Retina (tissue), 1 donor: ENCODE results near the gene DAB2IP.
"Not testable (repeated sequence)": the region's sequence is repeated elsewhere in the genome, so short reads cannot be mapped to it uniquely, and the experiment has no call there.

Experiments used
- DNase-seq: peaks from one replicate; pipeline ENCODE4 v3.0.0-alpha.2; 2016

DAB2IP gene

DNA sequence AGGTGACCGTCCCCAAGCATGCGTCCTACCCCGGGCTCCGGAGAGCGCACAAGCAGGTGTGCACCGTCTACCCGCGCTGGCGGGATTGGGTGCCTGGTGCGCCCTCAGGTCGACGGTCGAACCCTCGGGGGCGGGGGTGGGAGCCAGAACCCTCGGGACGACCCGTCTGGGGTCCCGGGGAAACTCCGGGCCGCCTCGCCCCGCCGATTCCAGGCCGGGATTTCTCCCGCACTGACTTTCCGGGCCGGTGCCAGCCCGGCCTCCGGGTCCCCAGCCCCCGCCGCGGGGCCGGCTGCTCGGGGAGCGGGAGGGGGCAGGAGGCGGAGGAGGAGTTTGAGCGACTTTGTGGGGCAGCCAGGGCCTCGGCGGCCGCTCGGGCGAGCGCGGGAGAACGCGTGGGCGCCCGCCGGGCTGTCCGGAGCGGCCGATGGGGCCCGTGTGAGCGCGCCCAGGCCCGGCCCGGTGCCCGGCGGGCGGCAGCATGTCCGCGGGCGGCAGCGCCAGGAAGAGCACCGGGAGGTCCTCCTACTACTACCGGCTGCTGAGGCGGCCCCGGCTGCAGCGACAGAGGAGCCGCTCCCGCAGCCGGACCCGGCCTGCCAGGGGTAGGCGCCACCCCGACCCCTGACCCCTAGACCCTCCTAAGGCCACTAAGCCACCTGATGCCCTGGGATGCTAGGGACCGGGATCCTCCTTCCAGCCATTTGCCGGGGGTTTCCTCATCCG lies at the start of gene DAB2IP:
Gene DAB2IP (plus strand): TSS at position 340 of the 726 bp plus-strand sequence. CDS start 142 bp downstream, at position 482.
- DNase-seq: peak; percentile 89

DNA sequence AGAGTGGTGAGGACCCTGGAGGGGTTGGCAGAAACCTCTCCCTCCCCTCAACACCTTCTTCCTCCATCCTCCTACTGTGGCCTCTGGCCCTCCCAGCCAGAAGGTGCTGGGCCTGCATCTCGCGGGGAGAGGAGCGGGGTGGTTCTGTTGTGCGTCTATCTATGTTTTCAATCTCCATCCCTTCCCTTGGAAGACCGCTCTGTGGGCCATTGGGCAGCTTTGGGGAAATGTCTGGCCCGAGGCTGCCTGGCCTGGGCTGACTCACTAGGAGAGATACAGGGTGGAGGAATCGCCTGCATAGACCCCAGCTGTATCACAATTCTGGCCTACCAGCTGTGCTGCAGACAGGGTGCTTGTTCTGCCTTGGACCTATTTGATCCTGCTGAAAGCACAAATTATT lies 48.4 kb upstream of the DAB2IP start:
- DNase-seq: no peak

DNA sequence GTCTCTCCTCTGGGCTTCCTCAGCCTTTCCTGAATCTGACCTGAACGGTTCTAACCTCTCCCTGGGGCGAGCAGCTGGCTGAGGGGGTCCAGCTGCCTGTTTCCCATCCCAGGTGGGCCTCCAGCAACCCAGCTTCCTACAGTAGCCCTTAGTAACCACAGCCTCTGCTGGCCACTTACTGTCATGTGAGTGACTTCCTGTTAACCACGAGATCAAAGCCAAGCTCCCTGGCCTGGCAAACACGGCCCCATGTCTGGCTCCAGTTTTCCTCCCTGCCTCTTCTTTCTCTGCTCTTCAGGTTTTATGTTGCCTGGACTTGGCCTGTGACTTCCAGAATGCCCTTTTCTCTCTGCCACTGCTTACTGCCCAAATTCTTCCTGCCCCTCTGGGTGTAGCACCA lies 47.2 kb upstream of the DAB2IP start:
- peak; percentile 43 for DNase-seq

DNA sequence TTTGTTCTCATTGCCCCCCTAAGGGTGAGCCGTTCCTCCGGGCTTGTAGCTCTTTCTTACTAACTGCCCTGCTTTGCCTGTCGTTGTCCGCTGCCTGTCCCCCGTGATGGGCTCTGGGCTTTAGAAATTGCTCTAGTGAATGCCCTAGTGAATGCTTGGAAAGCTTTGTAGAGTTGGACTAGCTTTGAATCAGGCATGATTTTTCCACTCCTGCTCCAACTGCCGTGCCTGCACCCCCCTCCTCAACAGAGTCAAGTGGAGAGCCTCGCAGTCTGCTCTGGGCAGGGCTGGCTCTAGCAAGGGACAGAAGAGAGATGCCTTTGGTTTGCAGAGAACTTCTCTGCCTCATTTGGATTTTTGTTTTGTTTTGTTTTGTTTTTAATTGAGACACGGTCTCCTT lies 46.8 kb upstream of the DAB2IP start:
- no peak for DNase-seq

DNA sequence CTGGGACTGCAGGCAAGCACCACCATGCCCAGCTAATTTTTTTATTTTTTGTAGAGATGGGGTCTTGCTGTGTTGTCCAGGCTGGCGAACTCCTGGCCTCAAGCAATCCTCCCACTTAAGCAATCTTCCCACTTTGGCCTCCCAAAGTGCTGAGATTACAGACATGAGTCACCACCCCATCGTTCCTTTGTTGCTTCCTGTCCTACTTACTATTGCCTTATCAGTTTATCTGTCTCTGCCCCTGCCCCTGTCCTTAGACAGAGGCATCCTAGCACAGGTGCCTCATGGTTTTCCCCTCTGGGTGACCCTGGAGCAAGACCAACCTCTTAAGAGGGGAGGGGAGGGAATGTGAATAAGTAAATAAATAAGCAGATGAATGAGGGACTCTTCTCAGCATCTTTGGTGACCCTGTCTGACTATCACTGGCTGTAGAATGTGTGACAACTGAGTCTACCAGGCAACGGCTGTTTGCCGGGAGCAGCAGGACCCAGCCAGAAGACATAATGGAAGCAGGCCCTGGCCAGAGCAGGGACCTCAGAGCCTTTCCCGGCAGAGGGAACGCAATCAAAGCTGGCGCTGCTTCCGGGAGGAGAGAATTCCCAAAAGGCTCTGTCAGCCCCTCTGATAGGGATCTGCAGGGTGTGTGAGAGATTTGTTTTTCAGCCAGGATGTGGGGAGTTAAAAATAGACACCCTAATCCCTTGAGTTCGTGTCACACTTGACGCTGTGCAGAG lies 43.8 kb upstream of the DAB2IP start:
- peak; percentile 77 for DNase-seq

DNA sequence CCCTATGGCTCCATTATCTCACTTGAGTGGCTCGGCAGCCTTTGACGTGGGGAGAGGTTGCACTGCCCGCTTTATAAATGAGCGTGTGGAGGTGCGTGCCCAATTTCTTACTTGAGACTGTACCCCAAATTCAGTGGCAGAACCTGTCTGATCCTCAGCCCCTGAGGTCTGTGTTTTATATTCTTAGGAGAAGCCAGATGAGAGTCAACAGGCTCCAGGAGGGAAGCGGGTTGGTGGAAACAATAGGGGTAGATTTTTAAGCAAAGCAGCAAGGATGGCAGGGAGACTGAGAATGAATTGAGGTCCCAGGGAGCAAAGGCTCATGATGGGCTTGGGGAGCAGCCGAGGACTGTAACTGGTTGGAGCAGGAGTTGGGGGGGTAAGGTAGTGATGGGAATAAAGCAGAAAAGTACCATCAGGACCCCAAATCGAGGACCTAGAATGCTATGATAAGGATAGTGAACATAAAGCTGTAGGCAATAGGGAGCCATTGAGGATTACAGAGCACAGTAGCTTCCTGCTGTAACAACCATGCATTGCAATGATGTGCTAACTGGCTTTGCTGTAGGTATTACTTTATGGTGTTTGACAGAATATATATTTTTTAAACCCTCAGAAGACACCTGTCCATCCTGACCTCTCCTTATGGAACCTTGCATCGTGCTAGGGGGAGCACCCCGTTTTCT lies 43.1 kb upstream of the DAB2IP start:
- no peak for DNase-seq

DNA sequence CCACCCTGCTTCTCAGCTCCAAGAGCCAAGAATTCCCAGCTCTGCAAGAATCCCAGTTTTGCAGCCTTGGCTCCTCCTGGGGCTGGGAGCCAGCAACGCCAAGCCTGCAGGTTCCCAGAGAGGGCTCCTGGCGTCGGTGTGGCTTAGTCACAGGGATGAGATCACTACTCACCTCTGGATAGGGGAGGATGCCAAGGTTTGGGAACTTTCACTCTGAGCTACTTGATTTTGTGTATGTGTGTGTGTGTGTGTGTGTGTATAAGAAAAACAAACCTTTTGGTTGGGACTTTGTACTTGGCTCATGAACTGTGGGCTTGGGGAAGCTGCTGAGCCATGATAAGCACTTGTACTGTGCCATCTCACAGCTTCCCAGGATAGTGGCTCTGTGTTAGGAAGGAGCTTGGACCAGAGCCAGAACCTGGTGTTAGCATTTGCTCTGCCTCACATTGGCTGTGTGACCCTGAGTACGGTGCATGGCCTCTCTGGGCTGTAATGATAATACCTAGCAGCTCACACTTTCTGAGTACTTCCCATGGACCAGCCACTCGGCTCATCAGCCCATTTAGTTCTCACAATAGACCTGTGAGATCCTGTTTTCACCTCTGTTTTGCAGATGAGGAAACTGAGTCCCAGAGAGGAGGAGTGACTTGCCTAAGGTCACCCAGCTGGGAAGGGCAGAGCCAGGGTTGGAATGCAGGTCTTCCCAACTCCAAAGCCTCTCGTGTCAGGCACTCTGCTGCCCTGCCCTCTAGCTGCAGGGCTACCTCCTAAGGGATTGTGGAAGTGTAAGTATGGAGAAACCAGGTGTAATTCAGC lies 41.4 kb upstream of the DAB2IP start:
- DNase-seq: no peak

DNA sequence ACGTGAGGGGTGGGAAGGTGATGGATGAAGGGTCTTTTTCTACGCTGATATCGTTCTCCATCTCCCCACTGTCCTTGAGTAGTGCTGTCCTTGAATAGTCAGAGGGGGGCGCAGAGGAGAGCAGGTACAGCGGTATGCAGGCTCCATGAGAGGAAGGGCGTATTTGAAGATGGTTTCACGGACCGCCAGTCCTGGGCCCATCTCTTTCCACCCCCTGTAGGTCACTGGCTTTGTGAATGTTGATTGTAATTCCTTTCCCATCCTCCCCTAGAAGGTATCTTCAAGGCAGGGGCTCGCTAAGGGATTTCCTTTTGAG lies 40.8 kb upstream of the DAB2IP start:
- DNase-seq: no peak

DNA sequence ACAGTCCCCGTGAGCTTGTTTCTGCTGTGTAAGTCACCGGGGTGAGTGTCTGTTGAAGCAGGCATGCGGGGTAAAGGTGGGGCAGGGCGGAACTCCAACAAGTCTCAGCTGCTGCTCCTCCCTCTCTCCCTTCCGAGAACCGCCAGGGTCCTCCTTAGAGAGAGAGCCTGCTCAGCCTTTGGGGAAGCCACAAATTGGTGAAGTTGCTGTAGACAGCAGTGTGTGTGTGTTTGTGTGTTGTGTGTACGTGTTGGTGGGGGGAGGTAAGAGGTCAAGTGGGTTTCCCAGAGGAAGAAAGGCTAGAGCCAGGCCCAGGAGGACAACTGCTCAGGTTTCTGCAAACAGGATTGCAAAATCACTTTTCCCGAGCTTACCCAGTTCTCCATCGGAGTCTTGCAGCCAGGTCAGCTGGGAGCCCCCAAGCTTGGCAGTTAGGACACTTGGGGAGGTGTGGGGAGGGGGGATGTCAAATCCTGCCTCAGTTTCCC lies 38.9 kb upstream of the DAB2IP start:
- no peak for DNase-seq

DNA sequence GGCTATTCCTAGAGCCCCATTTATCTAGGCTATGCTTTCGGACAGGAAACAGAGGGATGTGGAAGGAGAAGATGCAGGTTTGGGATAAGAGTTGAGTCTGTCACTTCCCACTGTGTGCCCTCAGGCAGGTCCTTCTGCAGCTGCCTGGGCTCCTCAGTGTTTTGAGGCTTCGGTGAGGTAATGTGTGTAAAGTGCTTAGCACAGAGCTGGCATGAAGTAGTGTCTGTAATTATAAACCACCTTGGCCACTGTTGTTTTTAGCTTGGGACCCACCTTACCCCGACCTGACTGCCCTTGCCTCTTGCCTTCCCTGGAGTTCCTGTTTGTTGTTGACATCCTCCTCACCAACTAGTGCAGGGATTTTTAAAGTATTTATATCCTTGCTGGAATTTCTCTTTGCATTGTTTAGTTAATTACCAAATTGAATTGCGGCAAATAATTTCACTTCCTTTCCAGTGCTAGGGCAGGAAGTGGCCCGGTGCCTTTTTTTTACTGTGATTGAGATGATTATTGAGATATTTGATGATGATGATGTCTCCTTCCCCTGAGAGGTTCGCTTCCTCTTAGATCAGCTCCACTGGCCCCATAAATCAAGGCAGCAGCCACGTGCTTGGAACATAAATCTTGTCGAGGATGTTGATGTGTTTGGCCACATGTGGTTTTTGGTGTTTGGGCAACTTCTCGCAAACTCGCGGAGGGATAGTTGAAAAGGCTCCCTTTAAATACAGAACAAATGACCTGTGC lies 38.3 kb upstream of the DAB2IP start:
- DNase-seq: no peak

DNA sequence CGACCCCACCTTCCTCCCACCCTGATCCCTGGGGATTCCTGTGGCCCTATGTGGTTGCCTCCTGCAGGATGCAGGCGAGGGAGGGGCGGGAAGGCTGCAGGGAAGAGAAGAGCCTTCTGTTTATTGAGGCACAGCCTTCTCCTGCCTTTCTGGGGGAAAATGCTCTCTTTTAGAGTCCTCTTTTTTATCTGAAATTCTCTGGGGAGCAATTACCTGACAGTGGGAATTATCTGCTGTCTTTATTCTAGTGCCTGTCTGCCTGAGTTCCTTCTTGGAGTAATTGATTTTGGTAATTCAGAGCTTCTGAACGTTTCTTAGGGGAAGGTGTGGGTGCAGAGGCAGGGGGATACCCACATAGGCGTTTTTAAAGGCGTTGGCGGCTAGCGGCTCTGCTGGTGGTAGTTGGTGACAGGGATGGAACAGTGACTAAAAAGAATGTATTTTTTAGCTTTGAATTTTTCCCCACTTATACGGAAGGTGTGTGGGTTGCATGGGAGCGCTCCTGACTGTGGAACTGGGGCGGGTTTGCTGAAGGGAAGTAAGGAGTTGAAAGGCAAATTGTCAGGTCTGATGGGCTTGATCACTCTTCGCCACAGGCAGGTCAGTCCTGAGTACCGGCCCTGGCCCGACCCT lies 35.2 kb upstream of the DAB2IP start:
- DNase-seq: no peak

DNA sequence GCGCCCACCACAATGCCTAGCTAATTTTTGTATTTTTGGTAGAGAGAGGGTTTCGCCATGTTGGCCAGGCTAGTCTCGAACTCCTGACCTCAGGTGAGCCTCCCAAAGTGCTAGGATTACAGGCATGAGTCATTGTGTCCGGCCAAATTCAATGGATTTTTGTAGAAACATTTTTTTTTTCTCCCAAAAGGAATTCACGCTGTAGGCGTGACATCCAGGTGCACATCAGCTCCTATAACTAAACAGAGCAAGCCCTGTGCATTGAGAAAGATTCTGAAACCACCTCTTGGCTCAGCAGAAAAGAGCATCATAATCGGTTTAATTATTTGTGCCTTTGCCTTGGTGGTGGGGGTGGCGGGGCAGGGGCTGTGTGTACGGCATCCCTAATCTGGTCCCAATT lies 32.9 kb upstream of the DAB2IP start:
- DNase-seq: no peak

DNA sequence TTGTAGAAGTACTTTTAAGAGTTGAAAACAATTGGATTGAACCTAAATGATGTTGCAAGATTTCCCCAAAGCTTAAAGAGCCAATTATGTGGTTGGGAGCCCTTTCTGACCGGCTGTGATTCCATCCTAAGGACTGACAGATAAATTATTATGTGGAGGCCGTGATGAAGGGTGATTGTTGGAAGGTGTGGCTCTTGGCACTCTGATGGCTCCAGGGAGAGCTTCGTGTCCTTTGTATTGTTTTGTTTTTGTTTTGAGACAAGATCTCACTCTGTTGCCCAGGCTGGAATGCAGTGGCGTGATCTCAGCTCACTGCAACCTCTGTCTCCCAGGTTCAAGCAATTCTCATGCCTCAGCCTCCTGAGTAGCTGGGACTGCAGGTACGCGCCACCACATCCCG lies 32.5 kb upstream of the DAB2IP start:
- DNase-seq: not testable (repeated sequence)

DNA sequence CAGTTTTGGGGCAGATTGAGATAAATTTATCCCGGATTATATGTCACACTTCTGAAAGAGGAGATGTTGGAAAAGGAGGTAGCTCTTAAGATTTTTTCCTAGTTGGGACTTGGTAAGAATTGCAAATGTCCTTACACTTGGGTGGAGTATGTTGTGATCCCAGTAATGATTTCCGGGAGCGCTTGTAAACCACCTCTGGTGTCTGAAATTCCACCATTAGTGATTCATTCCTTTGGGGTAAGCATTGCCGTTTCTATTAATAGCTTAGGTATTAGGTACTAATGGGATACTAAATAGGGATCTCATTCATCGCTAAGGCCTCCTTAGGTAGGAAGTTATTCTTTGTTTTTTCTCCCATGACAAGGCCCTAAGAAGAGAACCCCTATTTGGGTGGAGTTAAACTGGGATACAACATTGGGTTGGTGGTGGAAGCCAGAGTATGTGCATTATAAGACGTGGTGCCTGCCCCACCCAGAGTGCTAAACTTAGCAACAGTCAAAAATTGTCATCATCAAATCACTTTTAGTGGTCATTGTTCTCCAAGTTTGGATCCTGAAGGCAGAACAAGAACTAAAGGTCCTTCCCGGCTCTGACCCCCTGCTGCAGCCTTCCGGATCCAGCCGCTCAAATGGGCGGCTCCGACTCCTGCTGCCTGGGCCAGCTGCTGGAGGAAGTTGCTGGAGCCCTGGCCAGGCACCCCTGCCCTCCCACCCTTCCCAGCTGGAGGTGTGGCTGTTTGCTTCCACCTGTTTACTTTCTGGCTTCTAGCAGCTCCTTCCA lies 31.7 kb upstream of the DAB2IP start:
- no peak for DNase-seq

DNA sequence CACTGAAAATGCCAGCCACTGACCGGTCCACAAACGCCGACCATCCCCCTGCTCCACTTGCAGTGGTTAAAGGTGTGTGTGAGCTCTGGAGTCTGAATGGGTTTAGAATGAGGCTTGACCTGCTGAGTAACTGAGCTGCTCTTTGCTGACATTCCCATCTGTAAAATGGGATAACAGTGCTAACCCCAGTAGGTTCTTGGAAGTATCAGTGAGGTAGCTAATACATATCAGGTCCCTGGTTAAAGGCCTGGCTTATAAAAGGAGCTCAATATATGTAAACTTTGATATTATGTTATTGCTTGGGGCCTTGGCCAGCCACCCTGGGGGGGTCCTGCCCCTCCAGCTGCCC lies 31.1 kb upstream of the DAB2IP start:
- no peak for DNase-seq

DNA sequence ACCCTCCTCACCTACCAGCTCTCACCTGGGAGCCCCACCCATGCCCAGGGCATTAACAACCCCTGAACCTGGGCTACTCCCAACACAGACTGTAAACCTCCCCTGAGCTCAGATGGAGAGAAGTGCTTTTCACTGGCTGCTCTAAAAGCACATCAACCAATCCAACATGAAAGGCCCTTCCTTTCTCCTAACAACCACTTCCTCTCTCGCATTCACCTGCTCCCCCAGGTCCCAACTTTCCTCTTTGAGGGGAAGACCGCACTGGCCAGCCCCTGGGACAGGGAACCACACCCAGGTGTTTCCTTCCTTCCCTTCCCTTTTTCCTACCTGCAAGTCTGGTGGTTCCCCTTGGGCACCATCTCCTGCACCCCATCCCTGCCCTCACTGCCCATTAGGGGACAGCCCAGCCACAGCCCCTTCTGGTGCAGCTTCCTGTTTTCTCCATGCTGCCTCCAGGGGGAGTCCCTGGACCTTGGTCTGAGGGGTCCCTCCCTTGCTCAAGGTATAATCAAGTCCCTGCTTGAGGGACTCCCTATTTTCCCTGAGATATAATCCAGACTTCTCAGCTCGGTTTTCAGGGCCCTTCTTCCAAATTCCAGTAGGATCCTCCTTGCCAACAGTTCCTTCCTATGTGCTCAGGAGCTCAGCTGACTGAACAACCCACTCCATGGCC lies 30.5 kb upstream of the DAB2IP start:
- peak; percentile 54 for DNase-seq

DNA sequence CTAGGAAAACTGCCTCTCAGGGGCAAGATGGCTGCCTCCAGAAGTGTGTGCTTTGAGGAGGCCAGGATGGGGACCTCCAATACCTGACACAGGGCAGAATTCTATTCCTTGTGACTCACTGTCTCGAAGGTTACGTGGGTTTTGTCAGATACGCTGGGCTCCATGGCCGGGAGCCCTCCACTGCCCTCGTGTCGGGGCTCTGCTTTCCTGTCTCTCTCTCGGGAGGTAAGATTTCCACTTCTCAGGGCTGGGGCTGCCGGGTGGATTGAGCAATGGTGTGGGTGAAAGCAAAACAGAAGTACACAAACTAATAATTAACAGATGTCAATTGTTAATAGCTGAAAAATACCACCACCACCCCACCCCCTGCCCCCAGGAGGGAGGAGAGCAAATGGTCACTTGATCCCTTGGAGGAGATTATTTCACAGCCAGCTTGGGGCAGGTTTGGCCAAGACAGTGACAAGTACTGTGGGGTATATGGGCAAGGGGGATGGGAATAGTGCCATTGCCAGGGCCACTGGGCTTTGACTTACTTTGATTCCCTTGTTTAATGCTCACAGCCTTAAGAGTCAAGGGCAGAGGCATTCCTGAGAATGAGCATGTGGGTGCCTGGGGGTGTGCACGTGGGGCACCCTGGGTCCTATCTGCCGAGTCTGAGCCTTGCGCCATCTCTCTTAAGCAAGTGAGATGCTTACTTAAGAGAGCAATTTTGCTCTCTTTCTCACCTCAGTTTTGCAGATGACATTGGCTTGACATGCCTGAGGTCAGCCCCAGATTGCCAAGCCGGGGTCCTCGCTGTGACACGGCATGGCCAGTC lies 28.8 kb upstream of the DAB2IP start:
- no peak for DNase-seq

DNA sequence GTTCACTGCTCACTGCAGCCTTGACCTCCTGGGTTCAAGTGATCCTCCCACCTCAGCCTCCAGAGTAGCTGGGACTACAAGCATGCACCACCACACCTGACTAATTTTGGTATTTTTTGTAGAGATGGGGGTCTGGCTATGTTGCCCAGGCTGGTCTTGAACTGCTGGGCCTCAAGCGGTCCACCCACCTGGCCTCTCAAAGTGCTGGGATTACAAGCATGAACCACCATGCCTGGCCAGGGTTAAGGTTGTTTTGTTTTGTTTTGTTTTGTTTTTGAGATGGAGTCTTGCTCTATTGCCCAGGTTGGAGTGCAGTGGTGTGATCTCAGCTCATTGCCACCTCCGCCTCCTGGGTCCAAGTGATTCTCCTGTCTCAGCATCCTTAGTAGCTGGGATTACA lies 28.0 kb upstream of the DAB2IP start:
- not testable (repeated sequence) for DNase-seq

DNA sequence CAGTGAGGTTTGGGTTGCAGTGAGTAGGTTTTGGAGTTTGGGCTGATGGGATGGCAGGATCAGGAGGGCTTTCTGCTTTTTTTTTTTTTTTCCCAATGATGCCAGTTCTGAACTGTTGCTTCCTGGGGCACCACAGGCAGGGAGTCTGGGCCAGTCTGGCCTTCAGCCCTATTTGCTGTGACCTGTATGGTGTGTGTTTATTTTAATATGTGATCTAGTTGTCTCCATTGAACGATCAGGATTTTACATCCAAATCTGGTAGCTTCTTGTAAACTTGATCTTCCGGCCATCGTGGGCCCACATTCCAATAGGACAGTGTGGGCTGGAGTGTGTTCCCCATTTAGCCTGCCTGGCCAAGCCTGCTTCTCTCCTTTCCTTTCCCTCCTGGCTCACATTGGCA lies 25.8 kb upstream of the DAB2IP start:
- DNase-seq: no peak

DNA sequence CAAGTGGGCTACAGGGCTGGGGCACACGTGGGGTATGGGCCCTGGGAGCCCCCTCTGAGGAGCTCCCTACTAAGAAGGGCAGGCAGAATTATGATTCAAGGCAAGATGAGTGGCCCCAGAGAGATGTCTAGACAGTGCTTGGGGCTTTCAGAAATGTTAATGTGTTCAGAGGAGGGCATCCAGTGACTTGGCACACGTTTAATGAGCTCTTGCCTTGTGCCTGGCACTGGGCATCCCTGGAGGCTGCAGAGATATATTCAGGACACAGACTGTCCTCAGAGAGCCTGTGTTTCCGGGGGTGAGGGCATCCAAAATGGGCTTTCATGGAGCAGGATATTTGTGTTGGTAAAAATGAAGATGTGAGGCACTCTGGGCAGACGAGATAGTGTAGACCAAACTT lies 25.4 kb upstream of the DAB2IP start:
- DNase-seq: no peak
